NCI-H146 treated with DMSO at 0.1 percent for 48 hours (cell line): ENCODE data around the gene HSD11B1.

Experiments
- DNase-seq: peaks from one replicate; lab custom pipeline; 2025; ENCODE audit not compliant: unreplicated experiment; lab: John Stamatoyannopoulos, UW

HSD11B1 gene

DNA sequence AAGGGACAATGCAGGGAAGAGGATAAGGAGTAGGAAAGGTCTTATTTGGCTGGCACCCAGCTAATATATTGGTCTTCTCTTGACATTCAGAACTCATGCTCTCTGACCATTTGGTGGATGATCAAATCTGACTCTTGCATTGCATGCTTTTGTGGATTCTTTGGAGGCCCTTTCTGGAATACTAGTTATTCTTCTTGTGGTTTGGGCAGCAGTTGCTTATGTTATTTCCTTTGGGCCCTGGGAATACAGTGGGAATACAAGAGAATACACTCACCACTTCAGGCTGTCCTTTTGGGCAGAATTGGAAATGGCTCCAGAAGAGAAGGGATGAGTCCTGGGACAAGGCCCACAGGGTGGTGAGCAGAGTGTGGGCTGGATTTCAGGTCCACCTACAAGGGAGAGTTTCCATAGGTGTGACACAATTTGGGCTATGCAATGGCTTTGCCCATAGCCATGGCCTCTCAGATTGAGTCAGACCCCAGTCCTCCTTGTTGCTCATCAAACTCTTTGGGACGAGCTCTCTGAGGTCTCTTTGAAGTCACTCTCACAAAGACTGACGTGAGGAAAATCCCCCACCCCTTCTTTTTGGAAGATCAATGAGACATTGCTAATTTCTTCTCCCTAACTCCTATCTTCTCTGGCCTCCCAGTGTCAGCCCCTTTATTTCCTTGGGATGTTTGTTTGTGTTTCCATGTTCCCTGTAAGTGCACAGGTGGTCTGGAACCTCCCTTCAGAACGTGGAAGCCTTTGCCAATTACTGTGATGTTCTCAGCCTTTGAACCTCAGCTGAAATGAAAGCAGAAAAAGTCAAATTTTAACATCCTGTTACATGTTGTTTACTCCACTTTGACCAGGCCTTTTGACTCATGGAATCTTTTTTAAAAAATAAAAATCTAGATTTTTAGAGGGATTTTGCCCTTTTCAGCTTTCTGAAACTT, 19.4 kb downstream of the HSD11B1 start:
- DNase-seq = no peak

DNA sequence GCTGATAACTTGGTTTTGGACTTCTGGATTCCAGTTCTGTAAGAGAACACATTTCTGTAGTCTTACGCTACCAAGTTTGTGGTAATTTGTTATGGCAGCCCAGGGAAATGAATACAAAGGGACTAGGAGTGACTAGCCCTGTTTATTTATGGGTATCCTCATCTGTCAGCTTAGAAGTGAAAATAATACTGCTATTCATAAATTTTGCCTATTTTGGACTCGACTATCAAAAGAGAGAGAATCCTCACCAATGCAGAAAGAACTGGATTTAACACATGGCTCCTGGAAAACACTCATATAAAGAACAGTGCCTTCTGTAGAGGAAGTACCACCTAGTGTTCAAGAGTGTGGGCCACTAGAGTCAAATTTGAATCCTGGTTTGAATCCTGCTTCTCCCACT, 22.6 kb downstream of the HSD11B1 start:
- DNase-seq = no peak

DNA sequence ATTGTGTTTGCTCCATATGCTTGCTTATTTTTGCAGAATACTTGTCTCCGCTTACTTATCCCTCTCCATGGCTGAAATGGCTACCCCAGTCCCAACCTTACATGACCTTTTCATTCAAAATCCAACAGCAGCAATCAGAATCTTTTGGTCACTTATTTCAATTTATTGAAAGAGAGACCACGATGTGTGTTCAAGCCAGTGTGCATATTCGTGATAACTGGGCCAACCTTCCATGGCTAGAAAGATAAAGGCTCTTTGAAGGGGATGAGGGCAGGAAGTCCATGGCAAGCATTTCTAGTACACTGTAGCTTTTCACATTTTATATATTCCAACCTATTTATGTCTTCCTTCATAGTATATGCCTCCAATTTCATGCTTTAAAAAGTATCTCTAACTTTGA, 23.1 kb downstream of the HSD11B1 start:
- DNase-seq = no peak

DNA sequence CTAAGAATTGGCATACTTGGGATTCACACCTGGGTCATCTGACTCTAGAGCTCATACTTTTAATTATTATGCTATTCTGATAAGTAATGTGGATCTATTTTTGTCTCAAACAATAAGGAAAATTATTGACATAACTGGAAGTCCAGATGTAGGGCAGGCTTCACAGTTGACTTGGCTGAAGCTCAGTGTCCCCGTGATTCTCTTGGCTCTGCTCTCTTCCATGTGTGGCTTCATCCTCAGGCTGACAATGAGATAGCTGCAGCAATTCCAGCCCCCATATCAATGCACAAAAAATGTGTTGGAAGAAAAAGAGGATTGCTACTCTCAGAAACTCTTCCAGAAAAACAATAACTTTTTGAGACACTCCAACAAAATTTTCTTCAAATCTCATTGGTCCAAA, 23.8 kb downstream of the HSD11B1 start:
- no peak for DNase-seq

DNA sequence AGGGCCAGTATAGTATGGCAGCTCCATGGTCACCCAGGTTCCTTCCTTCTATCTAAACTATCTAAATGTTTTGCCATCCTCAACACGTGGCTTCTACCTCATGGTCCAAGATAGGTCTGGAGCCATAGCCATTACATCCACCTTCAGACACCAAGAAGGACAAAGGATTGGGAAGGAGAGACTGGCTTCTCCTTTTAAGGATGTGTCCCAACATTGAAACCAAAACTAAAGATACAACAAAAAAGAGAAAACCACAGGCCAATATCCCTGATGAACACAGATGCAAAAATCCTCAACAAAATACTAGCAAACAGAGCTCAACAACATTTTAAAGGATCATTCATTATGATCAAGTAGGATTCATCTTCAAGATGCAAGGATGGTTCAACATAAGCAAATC, 24.8 kb downstream of the HSD11B1 start:
- DNase-seq = no peak

DNA sequence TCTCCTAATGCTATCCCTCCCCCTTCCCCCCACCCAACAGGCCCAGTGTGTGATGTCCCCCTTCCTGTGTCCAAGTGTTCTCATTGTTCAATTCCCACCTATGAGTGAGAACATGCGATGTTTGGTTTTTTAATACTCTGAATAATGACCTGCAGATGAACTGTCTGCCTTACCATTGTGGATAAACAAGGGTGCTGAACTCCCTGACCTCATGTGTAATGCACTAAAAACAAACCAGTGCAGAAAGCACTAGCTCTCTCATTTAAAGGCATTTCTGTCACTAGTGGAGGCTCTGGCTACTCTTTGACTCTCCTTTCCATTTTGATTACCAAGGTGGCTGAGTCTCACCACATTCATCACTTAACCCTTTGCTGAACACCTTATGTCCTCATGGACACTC, 28.1 kb downstream of the HSD11B1 start:
- DNase-seq = no peak

DNA sequence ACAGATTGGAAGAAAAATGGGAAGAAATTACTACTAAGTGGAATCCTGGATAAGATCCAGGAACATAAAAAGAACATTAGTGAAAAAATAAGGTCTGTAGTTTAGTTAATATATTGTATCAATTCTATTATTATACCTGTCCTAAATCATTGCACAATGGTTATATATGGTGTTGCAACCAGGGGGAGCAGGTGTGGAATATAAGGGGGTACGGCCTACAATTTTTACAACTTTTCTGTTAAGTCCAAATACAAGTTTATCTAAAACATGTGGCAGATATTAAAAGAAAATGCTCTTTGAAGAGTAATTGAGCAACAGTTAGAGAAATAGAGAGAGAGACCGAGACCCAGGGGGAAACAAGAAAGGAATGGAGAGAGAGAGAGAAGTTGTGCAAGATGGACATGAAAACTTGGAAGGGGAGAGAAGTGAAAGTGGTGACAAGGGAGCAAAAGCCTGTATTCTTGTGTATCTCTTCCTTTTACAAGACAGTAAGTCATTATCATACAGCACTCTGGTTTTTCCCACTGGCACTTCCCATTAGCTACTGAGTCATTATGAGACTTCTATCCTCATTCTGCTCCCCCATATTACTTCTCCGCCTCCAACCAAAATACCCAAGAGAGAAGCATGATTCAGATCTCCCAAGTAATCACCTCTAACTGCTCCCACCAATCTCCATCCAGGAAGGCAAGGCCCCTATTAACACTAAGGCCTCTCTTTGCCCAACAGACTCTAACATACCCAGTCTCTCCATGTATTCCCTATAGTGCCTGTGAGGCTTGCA, 29.0 kb downstream of the HSD11B1 start:
- DNase-seq = no peak

DNA sequence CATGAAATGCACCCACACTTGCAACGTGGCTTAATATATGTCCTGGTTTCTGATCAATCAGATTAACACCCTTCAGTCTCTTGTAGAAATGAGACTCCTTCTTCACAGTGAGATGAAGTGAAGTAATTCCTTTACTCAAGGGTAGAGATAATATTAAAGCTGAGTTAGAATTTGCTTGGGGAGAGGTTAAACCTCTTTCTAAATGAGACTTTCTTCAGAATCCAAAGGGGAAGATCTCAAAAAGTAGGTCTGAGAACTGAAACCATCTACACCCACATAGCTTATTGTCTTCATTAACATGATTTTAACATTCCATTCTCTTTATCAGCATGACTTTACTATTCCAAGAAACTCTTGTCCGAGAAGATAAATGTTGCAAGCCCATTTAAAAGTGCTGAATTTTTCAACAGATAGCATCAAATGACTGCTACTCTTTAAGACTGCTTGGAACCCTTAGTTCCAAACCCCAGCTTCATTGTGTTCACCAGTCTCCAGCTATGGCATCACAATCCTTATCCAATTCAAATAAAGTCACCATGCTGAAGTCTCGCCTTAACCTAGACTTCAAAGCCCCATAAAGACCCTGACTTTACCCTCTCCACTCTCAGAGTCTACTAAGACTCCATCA, 32.0 kb downstream of the HSD11B1 start:
- DNase-seq = no peak

DNA sequence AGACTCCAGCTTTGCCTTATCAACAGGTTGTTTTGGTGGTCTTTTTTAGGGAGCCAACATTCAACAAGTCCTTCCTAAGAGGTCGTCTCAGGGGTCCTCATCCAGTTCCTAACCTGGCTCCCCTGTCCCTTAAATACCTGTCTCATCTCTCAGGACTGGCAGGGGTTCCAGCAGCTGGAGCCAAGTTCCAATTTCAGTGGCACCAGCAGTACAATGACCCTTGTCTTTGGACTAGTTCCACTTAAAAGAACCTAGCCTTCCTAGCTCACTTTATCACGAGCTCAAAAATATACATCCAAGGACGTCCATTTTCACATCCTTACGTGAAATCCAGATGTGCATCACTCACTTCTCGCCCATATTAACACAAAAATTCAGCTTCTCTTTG, 32.5 kb downstream of the HSD11B1 start:
- DNase-seq = no peak

DNA sequence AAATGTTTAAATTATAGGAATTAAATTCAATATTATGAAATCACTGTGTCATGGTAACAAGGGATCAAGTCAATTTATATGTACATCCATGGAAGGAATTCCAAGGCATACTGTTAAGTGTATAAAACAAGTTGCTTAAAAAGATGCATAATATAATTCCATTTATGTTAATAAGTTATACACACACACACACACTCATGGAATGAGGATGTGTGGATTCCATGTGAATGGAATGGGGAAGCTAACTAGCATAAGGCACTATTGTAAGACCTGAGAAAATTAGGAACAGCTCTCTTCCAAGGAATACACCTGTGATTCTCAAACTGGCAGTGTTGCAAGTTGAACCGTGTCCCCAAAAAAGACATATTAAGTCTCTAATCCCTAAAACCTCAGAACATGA, 33.6 kb downstream of the HSD11B1 start:
- DNase-seq = no peak

DNA sequence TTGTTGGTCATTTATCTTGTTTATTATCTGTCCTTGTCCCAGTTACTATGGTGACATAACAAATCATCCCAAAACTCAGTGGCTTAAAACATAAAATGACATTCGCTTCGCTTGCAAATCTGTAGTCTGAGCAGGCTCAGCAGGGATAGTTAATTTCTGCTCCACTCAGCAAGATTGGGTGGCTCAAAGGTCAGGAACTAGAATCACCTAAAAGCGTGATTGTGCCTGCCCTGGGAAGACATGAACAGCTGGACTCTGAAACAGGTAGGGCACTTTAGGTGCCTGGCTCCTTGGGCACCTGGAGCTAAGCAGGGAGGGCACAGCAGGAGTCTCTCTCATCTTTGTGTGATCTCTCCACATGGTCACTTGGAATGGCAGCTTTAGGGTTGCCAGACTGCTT, 36.5 kb downstream of the HSD11B1 start:
- DNase-seq = no peak

DNA sequence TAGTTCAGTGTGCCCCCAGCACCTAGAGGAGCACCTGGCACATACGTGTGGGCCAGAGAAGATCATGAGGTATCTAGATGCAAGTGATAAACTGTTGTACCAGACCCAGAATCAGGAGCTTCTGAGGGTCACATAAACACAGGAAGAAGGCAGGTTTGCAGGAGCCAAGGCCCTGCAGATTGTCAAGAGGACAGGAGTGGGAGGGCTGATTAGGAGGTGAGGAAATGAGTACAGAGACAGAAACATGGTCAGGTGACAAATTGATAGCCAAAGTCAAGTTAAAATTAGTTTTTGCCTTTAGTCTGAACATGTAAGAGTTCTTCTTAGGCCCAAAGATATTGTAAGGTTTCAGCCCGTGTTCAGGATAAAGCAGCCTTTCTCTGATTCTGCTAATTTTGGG, 37.2 kb downstream of the HSD11B1 start:
- DNase-seq = no peak

DNA sequence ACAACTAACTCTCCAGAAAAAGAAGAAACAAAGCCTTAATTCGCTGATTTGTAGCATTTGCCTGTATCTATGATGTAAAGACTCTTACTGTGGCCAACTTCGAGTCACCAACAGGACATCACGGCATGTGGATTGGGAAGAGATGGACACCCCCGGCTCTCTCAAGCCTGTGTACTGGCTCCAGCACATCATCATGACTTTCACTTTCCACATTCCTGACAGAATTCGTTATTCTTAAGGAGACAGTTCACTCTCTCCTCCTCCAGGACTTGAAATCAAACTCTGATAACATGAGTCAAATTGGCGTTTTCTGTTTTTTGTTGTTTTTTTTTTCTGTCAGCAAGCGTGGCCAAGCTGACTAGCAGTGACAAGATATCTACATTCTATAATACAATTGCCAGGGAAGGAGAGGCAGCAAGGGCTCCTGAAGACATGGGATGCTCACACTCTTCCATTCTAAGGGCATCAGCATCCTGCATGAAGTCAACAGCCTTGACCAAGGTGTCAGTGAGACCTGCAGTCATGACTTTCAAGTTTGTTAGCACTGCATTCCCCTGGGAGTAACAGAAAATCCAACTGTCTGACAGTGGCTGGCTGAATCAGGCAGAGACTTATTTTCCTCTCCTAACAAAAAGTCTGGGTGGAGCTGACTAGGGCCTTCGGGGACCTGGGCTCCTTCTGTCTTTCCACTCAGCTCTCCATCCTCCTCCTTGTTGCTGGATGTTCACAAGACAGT, 37.9 kb downstream of the HSD11B1 start:
- DNase-seq = no peak

DNA sequence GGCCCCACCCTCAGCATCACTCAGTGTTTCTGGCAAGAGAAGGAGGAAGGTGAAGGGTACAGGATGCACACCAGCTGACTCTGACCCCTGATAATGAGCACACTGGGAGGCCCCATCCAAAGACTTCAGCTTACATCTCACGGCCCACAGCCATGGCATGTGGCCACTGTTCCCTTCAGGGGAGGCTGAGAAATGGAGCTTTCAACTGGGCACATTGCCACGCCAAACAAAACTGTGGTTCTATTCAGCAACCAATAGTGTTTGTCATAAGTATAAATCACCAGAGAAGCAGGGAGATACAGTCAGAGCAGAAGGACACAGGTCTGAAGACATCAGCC, 38.5 kb downstream of the HSD11B1 start:
- no peak for DNase-seq

DNA sequence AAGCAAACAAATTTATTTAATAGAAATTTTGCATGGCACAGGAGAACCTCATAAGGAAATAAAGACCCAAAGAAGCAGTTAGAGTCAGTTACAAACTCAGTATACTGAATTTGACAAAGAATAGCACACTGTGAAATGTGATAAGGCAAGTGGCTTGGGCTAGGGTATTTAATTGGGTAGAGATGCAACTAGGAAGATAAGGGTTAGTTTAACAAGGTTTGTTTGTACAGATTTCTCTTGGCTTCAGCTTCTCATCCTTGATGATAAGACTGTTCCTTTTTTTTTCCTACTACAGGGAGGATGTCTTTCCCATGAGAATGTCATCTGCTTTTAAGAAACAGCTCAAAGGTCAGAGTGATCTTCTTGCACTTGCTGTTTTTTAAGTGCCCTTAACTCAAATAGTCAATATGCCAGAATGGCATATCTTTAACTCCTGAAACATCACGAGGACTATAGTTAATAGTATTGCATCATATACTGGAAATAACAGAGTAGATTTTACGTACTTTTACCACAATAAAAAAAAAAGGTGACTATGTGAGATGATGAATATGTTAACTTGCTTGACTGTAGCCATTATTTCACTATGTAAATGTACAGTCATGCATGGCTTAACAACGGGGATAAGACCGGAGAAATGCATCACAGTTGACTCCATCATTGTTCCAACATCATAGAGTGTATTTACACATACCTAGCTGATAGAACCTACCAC, 42.0 kb downstream of the HSD11B1 start:
- no peak for DNase-seq

DNA sequence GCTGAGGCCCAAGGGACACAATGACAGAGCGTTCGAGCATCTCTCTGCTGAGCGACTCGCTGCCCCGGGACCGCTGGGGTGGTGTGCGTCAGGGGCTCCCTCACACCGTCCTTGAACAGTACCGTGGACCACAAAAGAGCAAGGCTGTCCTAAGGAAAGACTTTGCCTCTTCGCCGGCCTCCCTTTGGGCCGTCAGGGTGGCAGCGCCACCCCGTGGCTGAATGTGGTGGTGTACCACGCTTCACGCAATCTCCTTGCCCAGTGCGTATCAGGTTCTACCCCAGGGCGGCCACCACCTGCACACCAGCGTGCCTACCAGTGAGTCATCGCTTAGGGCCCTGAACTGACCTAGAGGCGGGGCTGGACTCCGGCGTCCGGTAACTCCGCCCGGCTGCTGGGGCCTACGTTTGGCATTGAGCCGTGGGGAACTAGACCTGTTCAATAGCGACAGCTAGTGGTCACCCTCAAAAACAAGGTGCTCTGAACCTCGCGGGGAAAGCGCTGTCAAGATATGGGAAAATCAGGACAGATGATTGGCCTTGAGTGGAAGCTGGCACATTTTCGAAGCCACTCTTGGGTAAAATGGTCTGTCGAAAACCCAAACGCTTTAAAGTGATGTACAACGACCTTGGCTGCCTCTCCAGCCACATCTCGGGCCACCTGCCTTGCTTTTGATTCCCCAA, 43.1 kb downstream of the HSD11B1 start:
- DNase-seq = no peak

DNA sequence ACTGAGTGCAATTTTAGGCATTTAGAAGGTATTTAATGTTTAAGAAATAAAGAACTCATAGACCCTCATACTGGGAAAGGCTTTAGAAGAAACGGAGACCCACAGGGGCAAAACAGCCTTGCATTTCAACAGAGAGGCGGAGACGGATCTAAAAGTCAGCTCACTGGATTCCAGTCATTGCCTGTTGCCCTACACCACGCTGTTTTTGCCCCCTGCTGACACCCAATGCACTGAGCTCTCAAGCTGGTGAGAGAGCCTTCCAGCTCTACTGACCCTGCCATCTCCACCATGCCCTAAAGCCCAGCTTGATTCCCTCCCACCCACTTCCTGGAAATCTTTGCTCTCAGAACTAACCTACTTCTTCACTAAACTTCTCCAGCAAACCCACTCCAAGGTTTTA, 44.0 kb downstream of the HSD11B1 start:
- no peak for DNase-seq

DNA sequence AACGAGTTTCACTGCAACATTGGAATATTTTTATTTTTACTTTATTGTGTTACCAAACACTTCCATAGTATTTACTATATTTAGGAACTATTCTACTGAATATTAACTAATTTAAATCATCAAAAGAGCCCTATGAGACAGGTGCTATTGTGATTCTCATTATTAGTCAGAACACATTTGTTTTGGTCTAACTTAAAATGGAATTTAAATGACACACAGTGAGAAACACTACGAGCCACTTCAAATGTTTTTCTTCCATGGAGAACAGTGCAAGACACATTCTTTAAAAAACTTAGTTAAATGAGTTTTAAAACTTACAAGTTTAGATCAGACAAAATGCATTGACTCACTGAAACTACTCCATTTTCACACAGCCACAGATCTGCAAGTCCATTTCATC, 44.6 kb downstream of the HSD11B1 start:
- DNase-seq = no peak

DNA sequence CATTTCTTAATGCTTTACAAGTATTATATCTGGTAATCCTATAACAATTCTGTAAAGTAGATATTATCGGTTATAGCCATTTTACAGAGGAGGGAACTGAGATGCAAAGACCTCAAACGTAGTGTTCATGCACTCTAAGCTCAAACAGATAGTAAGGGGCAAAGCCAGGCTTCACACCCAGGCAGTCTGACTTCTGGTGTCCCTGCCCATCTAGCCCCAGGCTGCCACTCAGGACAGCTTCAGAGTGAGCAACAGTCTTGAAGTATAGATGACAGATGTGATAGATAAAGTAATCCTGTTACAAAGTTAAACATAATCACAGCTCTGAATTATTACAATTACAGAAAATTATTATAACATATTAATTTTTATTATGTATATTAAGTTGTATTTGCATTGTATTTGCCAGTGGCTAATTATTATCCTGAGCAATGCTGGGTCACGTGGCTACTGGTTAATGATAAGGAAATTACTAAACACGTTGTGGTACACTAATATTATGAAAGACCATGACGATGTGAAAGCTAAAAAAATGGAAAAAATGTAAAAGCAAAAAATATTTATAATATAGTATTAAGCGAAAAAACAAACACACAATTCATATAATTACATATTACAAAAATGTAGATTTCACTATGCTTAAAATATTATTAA, 45.2 kb downstream of the HSD11B1 start:
- DNase-seq = no peak
